DOHH2 (cell line): ENCODE results near the gene HIC1.

ENCODE experiments used
- EZH2phosphoT487 ChIP-seq: fragments of 200-600 bp; sonication (generic); IDR thresholded peaks from 2 replicates; pipeline ENCODE4 v1.6.1; 2017; ENCODE audit warnings: borderline replicate concordance, mild to moderate bottlenecking, antibody characterized with exemption, low read length, moderate library complexity, mixed read lengths
- TF ChIP-seq, protein P1 (sequence below): fragments of 200-600 bp; sonication (generic); IDR thresholded peaks from one replicate; pipeline ENCODE4 v1.5.1; 2014; ENCODE audit warnings: antibody characterized with exemption, mild to moderate bottlenecking, low read depth, low read length; ENCODE audit not compliant: poor library complexity, severe bottlenecking

DNA sequence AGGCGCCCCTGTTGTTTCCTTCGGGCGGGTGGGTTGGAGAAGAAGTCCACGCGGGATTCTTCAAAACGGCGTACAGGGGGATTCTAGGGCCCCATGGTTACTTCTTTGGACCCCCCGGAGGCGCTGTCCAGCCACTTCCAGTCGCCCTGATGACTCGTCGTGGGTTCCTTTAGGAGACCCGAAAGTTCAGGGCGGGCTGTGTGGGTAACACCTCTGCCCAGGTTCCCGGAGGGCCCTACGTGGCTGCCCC, 716 bp upstream of the HIC1 start:
- no peak for TF ChIP-seq EZH2phosphoT487
- TF ChIP-seq, protein P1, sequence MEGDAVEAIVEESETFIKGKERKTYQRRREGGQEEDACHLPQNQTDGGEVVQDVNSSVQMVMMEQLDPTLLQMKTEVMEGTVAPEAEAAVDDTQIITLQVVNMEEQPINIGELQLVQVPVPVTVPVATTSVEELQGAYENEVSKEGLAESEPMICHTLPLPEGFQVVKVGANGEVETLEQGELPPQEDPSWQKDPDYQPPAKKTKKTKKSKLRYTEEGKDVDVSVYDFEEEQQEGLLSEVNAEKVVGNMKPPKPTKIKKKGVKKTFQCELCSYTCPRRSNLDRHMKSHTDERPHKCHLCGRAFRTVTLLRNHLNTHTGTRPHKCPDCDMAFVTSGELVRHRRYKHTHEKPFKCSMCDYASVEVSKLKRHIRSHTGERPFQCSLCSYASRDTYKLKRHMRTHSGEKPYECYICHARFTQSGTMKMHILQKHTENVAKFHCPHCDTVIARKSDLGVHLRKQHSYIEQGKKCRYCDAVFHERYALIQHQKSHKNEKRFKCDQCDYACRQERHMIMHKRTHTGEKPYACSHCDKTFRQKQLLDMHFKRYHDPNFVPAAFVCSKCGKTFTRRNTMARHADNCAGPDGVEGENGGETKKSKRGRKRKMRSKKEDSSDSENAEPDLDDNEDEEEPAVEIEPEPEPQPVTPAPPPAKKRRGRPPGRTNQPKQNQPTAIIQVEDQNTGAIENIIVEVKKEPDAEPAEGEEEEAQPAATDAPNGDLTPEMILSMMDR, result no peak
